GM06990 (cell line): ENCODE results near the gene SFT2D3.

ENCODE experiments used
- DNase-seq: peaks from one replicate; pipeline ENCODE4 v3.0.0-alpha.2; 2011; ENCODE audit not compliant: insufficient read length; ENCODE audit errors: extremely low read depth
- H3K27me3 ChIP-seq: replicated peaks from 2 replicates; pipeline ENCODE4 v1.6.0; 2011; ENCODE audit warnings: low read length; ENCODE audit not compliant: control insufficient read depth, insufficient read depth
- H3K36me3 ChIP-seq: 2 replicates; pipeline ENCODE4 v1.5.1; 2011; ENCODE audit warnings: low read length; ENCODE audit not compliant: control insufficient read depth, insufficient read depth
- H3K4me3 ChIP-seq: replicated peaks from 2 replicates; pipeline ENCODE4 v1.5.1; 2011; ENCODE audit warnings: low read depth, mild to moderate bottlenecking, control low read depth, low read length
- TF ChIP-seq, protein P1 (sequence below): IDR thresholded peaks from 2 replicates; pipeline ENCODE4 v1.5.1; 2011; ENCODE audit warnings: low read length, control low read depth, mild to moderate bottlenecking, inconsistent platforms; ENCODE audit not compliant: insufficient read depth, poor library complexity, severe bottlenecking

SFT2D3 gene

DNA sequence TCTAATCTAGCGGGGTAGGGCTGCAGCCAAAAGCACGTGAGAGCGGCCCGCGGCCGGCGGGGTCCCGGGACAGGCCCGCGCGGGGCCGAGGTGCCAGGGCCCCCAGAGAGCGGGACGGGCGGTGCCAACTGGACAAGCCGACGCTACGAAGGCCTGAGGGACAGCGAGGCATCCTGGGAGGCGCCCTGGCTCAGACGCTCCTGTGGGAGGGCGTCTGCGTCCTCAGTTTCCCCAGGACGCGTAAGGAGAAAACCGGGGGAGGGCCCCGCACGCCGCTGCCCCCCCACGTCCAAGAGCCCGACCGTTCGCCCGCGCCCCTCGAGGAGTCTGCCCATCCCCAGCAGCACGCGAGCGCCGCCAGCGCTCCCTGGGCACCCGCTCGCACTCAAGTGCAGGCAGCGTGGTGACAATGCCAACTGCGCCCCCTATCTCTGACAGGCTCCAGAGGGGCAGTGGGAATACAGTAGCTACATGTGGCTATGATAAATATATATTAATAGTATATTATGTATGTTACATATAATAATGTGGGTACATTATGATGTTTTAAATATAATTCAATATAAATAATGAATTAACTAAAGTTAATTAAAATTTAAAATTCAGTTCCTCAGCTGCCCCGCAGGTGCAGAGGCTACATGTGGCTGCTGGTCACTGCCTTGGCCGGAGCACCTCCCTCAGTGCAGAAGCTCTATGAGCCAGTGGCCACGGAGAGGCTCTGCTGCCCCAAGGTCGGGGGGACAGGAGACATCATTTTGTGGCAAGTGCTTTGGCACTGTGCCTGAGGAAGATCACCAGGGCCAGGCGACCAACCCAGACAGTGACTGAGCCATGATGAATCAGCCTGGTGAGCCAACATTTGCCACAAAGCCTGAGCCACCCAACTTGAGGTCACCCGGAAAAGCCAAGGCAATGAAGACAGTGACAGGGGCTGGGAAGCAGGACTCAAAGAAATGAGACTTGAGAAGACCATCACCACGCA, 5.5 kb upstream of the SFT2D3 start:
- peak; percentile 33 for DNase-seq
- no peaks in the 10 kb centered on the region for H3K27me3 ChIP-seq

DNA sequence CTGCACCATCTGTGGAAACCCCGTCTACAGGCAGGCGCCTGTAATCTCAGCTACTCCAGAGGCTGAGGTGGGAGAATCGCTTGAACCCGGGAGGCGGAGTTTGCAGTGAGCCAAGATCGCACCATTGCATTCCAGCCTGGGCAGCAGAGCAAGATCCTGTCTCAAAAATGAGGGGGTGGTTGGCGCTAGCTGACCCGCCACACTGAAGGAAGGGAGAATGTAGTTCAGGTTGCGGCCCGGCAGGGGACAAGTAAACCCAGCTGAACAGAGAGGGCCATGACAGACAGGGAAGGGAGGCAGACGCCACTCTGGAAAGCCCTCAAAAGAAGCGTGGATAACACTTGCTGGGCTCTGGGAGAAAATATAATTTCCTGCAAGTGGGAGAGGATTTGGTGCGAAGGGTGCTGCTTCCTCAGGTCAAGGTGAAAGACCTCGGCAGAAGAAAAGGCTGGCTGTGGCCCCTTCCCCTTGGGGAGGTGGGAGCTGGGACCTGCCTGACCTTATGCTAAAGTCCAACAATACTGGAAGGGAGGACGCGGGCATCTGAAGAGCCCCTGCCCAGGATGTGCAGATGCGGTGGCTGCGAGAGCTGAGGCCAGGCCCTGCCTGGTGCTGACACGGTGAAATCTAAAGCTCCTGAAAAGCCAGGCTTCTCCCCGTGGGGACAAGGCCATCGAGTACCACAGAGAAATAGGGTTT, 3.7 kb upstream of the SFT2D3 start:
- TF ChIP-seq, protein P1, sequence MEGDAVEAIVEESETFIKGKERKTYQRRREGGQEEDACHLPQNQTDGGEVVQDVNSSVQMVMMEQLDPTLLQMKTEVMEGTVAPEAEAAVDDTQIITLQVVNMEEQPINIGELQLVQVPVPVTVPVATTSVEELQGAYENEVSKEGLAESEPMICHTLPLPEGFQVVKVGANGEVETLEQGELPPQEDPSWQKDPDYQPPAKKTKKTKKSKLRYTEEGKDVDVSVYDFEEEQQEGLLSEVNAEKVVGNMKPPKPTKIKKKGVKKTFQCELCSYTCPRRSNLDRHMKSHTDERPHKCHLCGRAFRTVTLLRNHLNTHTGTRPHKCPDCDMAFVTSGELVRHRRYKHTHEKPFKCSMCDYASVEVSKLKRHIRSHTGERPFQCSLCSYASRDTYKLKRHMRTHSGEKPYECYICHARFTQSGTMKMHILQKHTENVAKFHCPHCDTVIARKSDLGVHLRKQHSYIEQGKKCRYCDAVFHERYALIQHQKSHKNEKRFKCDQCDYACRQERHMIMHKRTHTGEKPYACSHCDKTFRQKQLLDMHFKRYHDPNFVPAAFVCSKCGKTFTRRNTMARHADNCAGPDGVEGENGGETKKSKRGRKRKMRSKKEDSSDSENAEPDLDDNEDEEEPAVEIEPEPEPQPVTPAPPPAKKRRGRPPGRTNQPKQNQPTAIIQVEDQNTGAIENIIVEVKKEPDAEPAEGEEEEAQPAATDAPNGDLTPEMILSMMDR = no peak
- Histone ChIP-seq H3K27me3 (no peaks in the 10 kb centered on the region), H3K4me3 (no peak overlapping the region), H3K36me3 (no peaks in the 10 kb centered on the region)
- DNase-seq = no peak

More for the DNA sequence above, 5.5 kb upstream of the SFT2D3 start:
- TF ChIP-seq, protein P1 = peak; percentile 46
- Histone ChIP-seq H3K4me3 (no peak overlapping the region), H3K36me3 (no peaks in the 10 kb centered on the region)

DNA sequence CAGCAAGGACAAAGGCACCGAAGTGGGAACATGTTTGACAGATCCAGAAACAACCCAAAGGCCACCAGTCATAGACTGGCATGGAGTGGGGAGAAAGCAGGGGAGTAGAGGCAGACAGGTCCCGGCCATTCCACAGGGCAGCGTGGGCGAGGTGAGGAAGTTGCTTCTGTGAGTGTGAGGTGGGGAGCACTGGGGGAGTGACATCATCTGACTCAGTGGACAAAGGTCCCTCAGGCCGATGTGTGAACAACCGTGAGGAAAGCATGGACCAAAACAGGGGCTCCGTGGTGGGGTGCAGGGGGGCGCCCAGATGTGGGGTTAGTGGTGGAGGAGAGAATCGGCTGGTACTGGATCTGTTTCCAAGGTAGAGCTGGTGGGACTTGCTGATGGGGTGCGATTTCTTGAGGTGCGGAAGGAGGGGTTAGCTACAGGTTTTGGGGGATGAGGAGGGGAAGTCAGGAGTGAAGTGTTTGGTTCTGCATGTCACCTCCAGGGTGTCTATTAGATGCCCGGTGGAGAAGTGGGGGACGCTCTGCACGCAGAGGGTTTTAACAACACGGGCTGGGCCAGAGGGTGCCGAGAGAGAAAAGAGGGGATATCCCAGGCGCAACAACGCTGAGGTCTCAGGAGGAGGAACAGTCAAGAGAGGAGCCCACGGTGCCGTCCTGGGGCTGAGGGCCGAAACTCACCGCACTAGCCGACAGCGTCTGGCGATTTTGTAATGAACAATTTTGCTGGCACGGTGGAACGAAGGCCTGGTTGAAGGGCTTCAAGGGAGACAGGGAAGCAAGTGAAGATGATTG, 2.5 kb upstream of the SFT2D3 start:
- no peaks in the 10 kb centered on the region for H3K27me3 ChIP-seq
- no peaks in the 10 kb centered on the region for H3K36me3 ChIP-seq
- TF ChIP-seq, protein P1 = no peak
- DNase-seq = no peak
- H3K4me3 ChIP-seq = no peak overlapping the region

DNA sequence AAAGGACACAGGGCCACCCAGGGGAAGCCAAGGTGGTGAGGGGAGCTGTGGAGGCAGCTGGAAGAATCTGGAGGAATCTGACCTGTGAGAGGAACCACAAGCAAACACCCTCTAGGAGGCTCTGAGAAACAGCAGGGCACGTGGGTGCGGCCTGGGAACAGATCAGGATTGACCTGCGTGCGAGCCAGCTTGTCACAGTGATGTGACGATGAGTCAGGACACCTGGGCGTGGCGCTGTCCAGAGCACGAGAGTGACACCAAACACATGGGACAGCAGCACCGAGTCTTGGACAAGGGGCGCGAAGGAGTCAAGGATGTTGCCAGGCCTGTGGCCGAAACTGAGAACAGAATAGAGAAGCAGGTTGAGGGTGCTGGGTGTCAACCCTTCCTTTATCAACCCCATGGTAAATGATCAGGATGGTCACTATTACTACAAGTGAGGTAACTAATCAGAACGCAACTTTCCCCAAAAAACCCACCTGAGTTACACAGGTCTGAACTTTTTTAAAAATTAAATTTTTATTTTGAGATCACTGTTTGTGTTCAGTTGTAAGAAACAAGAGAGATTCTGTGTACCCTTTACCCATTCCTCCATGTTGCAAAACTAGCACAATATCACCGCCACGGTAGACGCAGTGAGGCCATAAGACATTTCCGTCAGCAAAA, 637 bp upstream of the SFT2D3 start:
- H3K4me3 ChIP-seq = peak overlapping the region; percentile 66
- DNase-seq = peak; percentile 85
- TF ChIP-seq, protein P1 = peak; percentile 38
- H3K27me3 ChIP-seq = no peaks in the 10 kb centered on the region
- 0 out of 2 replicates have a peak, but pooled peaks cover 2% of the 10 kb centered on the region for H3K36me3 ChIP-seq

- Histone ChIP-seq H3K36me3 (peaks cover 6% of the 10 kb centered on the region), H3K4me3 (peak overlapping the region; percentile 66), H3K27me3 (no peaks in the 10 kb centered on the region)
- TF ChIP-seq, protein P1 = peak; percentile 26
- peak; percentile 90 for DNase-seq
Measured at GRCh38 chr2:127701651-127702394, 526 bp downstream of the SFT2D3 start.
